DOHH2 (cell line): ENCODE data around the gene ITGBL1.

Experiments used
- EZH2phosphoT487 ChIP-seq: fragments of 200-600 bp; sonication (generic); IDR thresholded peaks from 2 replicates; pipeline ENCODE4 v1.6.1; 2017; ENCODE audit warnings: borderline replicate concordance, mild to moderate bottlenecking, antibody characterized with exemption, low read length, moderate library complexity, mixed read lengths
- TF ChIP-seq, protein P1 (sequence below): fragments of 200-600 bp; sonication (generic); IDR thresholded peaks from one replicate; pipeline ENCODE4 v1.5.1; 2014; ENCODE audit warnings: antibody characterized with exemption, mild to moderate bottlenecking, low read depth, low read length; ENCODE audit not compliant: poor library complexity, severe bottlenecking

DNA sequence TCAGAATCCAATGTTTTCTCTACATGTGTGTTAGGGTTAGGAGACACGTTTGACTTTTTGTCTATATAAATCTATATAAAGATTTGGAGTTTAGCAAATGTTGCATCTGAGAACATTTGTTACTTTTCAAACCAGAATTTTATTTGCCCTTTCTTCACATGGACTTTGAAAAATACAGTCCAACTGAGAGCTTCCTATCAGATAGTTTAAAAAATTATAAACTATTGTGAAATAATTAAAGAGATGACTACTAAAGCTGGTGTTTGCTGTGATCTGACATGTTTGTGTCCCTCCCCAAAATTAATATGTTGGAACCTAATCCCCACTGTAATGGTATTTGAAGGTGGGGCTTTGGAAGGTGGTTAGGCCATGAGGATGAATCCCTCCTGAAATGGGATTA lies 297.1 kb downstream of the ITGBL1 start:
- TF ChIP-seq, protein P1, sequence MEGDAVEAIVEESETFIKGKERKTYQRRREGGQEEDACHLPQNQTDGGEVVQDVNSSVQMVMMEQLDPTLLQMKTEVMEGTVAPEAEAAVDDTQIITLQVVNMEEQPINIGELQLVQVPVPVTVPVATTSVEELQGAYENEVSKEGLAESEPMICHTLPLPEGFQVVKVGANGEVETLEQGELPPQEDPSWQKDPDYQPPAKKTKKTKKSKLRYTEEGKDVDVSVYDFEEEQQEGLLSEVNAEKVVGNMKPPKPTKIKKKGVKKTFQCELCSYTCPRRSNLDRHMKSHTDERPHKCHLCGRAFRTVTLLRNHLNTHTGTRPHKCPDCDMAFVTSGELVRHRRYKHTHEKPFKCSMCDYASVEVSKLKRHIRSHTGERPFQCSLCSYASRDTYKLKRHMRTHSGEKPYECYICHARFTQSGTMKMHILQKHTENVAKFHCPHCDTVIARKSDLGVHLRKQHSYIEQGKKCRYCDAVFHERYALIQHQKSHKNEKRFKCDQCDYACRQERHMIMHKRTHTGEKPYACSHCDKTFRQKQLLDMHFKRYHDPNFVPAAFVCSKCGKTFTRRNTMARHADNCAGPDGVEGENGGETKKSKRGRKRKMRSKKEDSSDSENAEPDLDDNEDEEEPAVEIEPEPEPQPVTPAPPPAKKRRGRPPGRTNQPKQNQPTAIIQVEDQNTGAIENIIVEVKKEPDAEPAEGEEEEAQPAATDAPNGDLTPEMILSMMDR = no peak
- TF ChIP-seq EZH2phosphoT487 = no peak
